Measurements from ENCODE around the gene PAPSS1.

Gene PAPSS1

DNA sequence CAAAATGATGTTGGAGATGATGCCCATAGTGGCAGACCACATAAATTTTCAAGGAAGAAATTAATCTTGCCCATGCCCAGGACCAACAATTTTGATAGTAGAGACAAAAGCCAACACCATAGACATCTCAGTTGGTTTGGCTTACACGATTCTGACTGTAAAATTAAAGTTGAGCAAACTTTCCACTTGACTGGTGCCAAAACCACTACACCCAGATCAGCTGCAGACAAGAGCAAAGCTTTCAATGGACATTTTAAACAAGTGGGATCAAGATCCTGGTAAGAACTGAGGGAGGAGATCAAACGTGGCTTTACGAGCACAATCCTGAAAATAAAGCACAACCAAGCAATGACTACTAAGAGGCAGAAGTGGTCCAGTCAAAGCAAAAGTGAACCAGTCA is 90.7 kb downstream of the PAPSS1 start:
- no peak for DNase-seq (ENCODE audit: low read depth in 2 of 2)

DNA sequence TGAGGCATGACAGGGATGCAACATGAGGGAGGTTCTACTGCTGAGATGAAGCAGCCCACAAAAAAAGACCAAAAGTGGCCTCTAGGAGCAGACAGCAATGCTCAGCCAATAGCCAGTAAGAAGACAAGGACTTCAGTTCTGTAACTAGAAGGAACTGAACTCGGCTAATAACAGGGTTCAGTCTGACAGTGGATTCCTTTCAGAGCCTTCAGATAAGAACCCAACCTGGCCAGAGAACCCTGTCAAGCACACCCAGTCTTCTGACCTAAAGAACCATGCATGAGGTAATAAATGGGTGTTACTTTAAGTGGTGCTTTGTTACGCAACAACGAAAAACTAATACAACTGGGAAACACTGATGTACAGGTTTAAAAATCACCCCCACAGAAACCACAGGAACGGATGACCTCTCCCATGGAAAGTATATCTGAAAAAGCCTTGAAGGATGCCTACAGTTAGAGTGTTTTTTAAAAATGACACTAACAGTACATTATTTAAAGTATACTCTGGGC is 94.6 kb downstream of the PAPSS1 start:
- DNase-seq (ENCODE audit: low read depth in 2 of 2), result no peak

DNA sequence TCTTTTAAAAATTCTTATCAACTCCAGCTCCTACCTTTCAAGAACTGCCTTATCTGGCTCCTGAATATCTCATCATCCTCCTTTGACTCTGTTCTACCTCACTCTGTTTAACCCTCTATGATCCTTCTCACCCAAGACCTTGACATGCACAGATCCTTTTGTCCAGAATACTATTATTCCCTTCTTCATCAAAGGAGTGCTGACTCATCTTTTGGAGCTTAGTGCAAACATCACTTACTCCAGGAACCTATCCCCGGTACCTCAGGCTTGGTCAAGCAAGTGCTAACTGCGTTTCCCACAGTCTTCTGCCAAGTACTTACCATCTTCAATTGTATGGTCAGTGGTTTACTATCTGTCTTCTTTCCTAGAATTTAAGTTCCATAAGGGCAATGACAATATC is 96.0 kb downstream of the PAPSS1 start:
- DNase-seq (ENCODE audit: low read depth in 2 of 2), result no peak

DNA sequence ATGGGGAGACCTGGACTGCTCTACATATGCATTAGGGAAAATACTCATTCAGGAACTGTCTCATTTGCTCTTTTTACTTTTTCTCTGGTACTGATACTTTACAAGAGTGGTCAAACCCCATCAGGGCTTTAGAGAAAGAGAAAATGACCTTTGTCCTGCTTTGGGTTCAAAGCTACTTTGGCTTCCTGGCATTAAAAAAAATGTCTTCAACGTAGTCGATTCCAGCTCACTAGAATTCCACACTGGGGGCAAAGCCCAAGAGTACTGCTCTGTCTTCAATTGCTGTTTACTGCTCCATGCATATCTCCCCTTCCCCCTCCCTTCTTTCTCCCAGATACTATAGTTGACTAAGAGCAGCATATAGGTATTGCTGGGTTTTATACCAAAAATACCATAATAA is 98.0 kb downstream of the PAPSS1 start:
- no peak for DNase-seq (ENCODE audit: low read depth in 2 of 2)

DNA sequence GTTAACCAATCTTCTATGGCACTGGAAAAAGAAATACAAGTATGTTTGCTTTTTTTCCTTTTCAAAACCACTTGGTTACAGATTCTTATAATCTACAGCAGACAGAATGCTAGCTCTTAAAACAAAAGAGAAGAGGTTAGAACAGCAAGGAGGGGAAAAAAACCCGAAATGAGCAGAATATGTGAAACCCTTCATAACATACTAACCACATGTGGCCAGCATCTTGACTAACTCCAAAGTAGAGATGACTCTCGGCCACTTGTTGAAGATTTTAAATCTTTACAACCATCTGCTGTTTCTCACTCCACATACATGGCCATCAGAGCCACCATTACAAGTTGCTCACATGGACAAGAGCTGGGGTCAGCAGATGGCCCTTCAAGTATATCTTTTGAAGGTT is 100.3 kb downstream of the PAPSS1 start:
- DNase-seq (ENCODE audit: low read depth in 2 of 2), result no peak

DNA sequence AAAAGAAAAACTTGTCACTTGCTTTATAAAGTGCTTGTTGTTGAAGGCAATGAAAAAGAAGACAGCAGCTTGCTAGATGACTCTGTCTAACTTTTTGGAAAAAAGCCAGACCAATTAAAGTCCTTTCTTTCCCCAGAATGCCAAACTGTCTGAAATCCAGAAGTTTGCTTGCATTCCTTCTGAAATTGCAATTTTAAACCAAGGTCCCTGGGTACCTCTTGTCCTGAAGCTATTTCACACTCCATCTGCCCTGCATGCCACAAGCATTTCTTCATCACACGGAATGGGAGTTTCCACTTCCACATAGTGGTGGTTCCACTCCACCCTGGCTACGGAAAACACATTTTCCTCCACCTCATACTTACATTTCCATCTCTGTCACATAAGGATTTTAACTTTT is 101.0 kb downstream of the PAPSS1 start:
- DNase-seq (ENCODE audit: low read depth in 2 of 2), result no peak

DNA sequence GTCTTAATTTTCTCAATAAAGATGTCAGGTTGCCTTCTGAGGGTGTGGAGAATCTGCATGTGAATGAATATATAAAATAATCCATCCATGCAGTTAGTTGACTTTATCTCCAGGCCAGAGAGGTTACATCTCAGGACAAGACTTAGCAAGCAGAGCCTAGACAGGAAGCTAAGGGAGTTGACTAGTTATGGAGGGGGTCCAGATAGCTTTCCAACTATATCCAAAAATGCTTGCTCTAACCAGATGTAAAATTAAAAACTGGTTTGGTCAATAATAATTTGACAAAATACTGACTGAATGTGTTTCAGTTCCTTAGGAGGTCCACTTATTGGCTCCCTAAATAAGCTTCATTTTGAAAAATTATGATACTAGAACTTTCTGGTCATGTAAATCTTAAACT is 101.4 kb downstream of the PAPSS1 start:
- no peak for DNase-seq (ENCODE audit: low read depth in 2 of 2)

DNA sequence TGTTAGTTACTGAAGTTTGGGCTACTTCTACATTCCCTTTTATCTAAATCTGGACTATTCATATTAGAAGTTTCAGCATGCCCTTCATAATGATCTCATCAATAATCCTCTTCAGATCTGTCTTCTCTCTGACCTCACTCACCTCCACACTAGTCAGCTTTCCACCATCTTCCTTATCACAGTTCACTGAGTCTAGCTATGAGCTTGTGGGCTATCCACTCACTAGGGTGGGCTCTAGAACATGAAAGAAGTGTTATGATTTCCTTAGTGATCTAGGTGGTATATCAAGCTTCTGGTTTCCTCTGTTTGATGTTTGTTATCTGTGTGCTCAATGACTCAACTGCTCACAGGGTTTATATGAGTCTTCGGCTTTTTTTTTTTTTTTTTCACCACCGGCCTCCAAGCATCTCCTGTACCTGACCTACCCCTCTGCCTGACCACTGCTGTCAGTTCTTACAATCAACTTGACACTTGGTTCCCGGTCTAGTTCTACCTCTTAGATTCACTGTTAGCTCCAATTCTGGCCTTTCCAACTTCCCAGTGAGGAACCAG is 103.1 kb downstream of the PAPSS1 start:
- no peak for DNase-seq (ENCODE audit: low read depth in 2 of 2)

DNA sequence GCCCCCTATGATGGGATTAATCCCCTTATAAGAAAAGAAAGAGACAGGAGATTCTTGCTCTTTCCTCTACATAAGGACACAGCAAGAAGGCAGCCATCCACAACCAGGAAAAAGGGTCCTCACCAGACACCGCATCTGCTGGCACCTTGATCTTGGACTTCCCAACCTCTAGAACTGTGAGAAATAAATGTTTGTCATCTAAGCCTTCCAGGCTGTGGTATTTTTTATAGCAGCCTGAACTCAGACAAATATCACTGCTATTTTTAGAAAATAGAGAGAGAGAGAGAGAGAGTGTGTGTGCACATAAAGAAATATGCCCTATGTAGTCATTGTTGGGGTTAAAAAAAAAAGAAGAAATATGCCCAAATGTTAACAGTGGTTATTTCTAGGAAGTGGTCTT is 104.2 kb downstream of the PAPSS1 start:
- DNase-seq (ENCODE audit: low read depth in 2 of 2), result no peak

DNA sequence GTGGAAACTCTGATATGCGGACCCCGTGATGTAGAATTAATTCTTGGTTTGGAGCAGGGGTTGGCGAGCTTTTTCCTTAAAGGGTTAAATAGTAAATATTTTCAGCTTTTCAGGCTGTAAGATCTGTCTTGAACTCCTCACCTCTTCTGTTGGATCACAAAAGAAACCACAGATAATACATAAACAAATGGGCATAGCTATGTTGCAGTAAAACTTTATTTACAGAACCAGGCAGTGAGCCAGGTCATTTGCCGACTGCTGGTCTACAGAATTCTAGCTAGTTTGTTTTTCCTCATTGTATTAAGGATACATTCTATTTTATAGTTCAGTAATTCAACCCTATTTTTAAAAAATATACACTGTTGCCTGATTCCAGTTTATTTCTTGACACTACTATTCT is 116.6 kb downstream of the PAPSS1 start:
- no peak for DNase-seq (ENCODE audit: low read depth in 2 of 2)

DNA sequence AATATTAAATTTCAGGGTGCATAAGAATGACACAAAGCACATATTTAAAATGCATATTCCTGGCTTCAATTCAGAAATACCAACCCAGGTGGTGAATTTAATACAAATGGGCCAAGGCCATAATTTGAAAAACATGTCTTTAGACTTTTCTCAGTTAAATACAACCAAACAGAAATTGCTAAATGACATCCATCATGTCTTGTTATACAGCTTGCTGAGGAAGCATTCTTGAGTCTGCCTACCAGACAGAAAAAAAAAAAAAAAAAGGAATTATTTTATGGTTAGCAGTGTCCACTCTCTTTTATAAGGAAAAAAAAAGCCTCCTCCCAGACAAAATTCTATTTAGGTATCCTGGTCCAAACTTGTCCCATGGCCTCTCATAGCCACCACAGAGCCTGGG is 119.1 kb downstream of the PAPSS1 start:
- no peak for DNase-seq (ENCODE audit: low read depth in 2 of 2)

DNA sequence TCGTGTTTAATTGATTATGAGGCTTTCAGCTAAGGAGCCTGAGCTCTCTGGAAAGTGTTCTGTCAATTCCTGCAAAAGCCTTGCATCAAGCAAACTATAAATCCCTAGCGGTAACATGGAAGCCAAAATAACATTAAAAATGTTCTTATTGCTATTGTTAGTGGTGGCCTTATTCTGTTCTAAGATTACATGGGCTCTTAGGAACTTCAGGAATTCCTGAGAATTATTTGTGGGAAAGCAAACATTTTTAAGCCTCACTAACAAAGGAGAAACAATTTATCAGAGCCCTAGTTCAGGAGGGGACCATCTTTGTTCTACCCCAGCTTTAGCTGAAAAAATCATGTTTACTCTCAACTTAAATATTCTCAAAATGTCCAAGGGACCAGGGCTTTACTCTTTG is 119.6 kb downstream of the PAPSS1 start:
- DNase-seq (ENCODE audit: low read depth in 2 of 2), result no peak

DNA sequence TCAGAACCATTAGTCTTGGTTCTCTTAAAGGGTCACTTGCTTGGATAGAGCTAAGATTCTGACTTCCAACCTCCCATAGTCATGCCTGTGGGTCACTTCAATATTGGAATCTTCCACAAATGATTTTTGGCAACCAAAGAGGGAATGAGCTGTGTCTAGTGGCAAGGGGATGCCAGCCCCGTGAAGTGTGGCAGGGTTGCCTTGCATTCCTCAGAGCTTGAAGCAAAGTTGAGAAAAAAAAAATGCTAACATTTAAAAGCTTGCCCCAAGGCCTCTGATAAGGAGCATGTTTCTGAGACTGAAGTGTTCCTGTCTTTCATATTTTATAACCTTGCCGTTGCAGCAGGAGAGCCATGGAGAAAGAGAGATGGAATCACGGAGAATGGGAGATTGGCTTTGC is 120.2 kb downstream of the PAPSS1 start:
- DNase-seq (ENCODE audit: low read depth in 2 of 2), result no peak

DNA sequence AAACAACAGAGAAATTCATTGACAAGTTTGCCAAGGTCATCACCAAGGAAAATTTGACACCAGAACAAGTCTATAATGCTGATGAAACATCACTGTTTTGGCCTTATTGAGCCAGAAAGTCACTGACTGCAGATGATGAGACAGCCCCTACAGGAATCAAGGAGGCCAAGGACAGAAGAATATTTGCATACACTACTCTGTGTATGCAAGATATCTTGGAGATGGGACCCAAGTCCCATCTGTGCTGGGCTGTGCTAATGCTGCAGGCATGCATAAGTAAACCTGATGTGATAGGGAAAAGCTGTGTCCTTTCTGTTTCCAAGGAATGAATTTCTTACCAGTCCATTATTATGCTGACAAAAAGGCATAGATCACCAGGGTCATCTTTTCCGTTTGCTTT is 126.8 kb downstream of the PAPSS1 start:
- no peak for DNase-seq (ENCODE audit: low read depth in 2 of 2)

DNA sequence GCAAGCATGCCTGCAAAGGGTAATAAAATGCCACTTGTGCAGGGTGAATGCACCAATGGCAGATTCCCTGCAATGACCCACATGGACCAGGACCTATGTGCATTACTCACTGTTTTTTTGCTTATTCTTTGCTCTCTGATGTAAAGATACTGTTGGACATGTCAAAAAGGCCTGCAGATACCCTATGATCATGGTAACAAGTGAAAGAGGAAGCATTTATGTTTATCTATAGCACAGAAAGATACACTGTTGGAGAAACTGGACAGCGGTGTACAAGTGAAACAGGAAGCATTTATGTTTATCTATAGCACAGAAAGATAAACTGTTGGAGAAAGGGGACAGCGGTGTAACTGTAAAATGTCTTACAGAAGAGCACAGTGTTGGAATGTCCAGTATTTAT is 127.5 kb downstream of the PAPSS1 start:
- DNase-seq (ENCODE audit: low read depth in 2 of 2), result no peak

DNA sequence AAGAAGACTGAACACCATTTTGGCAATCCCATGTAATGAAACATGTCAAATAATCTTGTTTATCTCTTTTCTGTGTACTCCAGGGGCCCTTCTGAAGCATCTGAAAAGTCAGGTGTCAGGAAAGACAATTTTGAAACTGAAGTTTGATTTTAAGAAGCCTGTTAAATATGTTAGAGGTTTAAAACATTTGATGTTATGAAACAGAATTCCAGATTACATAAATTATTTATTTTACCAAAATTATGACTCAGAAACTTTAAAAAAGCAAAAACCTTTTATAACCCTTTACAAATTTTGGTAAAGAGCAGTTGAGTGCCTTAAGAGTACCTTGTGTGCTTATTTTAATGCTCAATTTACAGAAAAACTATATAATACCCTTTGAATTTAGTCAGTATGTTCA is 130.8 kb downstream of the PAPSS1 start:
- DNase-seq (ENCODE audit: low read depth in 2 of 2), result no peak

DNA sequence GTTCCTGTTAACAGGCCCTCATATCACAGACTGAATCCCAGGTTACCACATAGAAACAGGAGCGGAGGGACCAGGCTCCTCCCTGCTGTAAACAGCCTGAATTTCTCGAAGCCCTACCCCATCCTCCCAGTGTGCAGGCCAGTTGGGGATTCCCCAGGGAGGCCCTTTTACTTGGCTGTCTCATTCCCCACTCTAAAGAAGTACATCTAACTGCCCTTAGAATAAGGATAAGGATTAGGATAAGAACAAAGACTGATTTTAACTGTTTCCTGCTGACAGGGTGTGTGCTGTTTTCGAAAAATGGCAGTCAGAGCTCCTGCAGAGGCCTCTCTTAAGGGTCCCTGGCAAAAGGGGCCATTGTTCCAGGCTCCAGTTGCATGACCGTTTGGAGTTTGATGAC is 133.7 kb downstream of the PAPSS1 start:
- DNase-seq (ENCODE audit: low read depth in 2 of 2), result no peak

DNA sequence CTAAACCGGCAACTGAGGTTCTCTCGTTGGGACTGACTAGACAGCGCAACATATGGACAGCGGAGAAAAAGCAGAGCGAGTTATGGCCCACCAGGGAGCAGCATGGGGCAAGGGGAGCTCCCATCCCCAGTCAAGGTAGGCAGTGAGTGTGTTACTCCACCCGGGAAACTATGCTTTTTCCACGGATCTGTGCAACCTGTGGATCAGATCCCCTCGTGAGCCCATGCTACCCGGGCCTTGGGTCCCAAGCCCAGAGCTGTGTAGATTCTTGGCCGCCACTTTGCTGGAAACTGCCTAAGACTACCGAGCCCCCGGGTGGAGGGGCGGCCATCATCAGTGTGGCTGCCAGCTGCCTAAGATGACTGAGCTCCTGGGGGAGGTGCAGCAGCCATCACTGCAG is 140.9 kb downstream of the PAPSS1 start:
- DNase-seq (ENCODE audit: low read depth in 2 of 2), result no peak

DNA sequence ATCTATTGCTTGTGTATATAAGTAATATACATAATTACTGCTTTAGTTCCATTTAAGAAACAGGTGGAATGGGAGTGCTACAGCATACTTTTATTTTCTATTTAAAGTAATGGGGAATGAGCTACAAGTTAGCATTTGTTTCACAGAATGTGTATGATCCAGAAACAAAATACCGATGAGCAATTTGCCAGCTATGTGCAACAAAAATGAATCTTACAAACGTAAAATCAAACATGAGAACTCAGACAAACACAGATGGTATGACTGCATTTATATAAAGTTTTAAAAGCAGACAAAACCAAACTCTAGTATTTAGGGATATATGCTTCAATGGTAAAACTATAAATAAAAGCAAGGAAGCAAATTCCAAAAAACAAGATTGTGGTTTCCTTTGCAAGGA is 141.7 kb downstream of the PAPSS1 start:
- no peak for DNase-seq (ENCODE audit: low read depth in 2 of 2)

DNA sequence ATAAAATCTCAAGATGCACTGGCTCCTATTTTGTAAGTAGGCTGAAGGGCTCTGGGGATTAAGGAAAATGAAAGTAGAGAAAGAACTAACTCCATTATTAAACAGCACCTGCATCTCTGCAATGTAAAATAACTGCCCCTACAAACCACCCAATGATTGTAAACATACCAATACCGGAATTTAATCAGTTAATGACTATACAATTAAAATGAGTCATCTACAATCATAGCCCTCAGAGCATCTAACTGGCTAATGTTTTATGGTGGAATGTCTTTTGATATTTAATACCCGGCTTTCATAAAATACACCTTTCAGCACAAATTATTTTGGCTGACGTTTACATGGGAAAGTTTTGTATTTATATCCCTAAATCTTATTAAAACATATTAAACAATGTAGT is 142.3 kb downstream of the PAPSS1 start:
- no peak for DNase-seq (ENCODE audit: low read depth in 2 of 2)

DNA sequence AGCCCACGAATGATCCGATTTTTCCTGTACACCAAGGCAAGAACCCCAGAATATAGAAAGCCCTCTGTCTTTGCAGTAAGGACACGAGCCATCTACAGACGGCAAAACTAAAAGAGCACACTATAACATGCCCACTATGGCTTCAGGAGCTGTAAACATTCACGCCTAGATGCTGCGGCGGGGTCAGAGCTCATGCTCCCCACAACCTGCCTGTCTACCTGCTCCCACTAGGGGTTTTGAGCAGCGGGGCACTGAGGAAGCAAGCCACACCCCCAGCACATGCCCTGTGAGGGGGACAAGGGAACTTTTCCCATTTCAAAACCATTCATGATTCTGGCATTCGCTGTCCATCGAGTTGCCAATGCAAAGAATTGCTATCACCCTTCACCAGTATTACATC is 144.8 kb downstream of the PAPSS1 start:
- DNase-seq (ENCODE audit: low read depth in 2 of 2), result no peak

DNA sequence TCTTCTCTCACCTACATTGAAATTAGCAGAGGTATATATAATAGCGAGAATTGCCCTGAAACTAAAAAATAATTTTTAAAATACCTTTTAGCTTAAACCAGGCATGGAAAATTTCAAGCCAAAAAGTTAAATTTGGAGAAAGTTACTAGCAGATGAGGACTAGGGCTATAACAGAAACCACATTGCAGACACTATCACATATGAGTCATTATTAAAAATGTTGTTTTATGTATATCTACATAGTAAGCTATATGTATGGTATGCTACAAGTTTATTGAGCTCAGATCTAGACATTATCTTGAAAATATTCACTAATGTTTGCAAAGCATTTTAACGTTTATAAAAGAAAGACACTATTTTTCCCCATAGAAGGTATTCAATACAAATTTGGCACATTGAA is 147.8 kb downstream of the PAPSS1 start:
- DNase-seq (ENCODE audit: low read depth in 2 of 2), result no peak

DNA sequence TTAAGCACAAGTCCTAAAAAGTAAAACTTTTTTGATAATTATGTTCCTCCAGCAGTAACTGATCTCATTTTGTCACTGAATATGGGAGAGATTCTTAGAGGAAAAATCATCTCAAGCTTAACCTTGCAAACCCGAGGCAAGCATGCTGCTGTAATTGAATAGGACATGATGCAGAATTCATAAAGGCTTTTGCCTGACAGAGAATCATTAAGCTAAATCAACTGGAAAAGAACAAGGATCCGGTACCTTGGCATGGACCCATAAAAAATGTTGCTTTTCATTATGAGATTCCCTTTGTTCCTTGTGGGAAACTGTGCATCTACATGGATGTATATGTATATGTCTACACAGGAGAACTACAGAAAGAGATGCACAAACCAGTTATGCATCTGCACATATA is 149.1 kb downstream of the PAPSS1 start:
- DNase-seq (ENCODE audit: low read depth in 2 of 2), result no peak

DNA sequence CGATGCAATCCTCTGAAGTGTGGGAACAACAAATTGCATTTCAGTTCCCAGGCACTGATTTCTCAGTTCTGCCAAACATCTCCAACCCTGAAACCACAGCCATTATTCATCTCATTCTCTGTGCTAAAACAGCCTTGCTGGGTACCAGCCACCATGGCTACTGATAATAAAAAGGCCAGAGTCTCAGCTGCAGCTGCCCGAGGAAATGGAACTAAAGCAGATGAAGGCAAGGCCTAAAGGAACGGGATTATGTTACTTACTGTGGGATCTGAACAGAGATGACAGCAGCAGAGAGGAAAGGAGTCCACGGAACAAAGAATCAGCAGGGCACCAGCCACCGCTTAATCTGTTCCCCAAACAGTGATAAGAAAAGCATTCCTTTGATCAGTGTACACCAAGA is 155.7 kb downstream of the PAPSS1 start:
- DNase-seq (ENCODE audit: low read depth in 2 of 2), result no peak
